GM18861 (cell line): ENCODE data around the gene CKAP5.
"Not testable (repeated sequence)": the region's sequence is repeated elsewhere in the genome, so short reads cannot be mapped to it uniquely, and the experiment has no call there.

Source experiments
- ATAC-seq: cut with Tn5 transposase; IDR thresholded peaks from one replicate; pipeline ENCODE4 v1.9.1; 2021; ENCODE audit not compliant: unreplicated experiment

CKAP5 gene

DNA sequence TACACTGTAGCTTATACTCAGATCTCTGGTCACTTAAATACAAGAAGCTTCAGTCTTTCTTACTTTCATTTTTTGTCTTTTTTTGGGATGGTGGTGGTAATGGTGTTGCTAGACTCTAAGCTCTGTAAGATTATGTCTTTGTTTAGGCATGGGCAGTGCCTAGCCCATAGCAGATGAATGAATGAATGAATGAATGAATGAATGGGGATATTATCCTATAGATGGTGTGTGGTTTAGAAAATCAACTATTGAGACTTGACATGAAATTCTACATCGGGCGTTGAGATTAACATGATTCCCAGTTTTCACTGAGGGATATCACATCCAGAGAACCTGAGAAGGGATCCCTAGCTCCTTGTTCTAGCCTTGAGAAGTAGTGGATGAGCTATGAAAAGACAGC, 9.8 kb upstream of the CKAP5 start:
- no peak for ATAC-seq

DNA sequence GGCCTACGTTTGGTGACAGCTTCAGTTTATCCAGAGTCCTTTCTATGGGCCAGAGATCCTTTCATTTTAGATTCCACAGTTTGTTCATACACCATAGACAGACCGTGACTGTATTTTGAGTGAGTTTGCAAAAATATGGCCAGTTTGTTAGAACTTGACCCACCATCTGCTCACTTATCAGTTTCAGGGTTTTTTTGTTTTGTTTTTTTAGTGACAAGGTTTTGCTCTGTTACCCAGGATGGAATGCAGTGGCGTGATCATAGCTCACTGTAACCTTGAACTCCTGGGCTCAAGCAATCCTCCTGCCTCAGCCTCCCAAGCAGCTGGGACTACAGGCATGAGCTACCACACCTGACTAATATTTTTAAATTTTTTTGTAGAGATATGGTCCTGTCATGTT, 9.1 kb upstream of the CKAP5 start:
- ATAC-seq = no peak

DNA sequence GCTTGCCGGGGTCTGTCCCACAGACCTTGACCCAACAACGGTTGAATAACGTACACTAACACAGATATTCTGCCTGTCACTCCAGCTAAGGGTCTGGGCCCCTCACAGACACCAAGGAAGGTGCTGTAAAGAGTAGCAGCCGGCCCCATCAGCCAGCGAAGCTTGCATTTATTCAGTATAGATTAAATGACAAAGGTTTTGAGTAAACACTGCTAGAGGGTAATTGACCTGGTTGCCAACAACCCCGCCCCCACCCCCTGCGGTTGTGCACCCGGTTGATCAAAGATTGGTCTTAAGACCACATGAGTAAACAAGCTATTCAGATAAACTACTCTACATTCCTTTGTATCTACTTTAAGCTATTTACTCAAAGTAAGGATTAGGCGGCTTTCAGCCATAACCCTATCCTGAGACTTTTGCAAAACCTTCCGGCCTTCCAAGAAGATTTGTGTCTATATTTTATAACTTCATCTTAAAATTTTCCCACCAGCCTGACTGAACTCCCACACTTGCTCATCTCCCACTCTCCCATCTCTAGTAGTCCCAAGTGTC, 4.8 kb upstream of the CKAP5 start:
- no peak for ATAC-seq

DNA sequence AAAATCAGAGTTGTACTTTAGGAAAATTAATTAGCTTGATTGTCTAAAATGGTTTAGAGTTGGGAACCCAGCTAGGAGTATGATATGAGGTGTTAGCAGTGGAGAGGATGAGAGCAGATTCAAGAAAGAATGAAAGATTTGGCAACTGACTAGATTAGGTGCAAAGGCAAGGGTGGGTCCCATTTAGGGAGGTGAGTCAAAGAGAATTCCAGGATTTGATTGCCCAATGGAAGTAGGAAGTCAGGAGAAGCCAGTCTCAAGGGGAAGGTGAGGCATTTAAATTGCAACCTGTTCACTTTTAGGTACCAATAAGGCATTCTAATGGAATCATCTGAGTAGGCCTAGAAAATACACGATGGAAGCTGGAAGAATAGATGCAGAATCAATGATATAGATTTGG, 3.6 kb upstream of the CKAP5 start:
- no peak for ATAC-seq

DNA sequence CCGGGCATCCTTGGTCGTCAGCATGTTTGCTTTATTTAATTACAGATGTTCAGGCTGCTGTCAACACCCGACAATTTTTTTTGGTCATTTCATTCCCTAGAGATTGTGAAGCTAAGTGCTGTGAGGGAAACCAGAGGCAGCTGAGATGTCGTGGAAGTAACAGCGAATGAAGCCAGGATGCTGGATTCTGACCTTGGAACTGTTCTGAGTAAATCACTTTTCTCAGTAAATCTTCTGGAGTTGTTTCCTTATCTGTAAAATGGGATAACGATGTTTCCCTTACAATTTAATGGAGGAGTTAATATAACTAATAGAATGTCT, 390 bp upstream of the CKAP5 start:
- ATAC-seq = no peak

DNA sequence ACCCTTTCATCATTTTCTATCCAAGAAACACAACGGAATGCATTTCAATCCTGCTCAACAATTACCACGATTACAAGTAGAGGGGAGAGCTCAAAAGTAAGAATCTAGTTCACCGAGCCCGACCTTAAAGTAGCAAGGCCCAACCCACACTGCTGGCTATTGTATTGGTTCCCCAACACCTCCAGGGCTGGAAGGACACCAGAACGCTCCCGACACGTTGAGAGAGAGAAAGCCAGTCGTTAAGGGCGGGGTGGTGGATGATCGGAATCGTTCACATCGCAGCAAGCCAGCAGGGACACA, 690 bp downstream of the CKAP5 start:
- ATAC-seq = no peak

DNA sequence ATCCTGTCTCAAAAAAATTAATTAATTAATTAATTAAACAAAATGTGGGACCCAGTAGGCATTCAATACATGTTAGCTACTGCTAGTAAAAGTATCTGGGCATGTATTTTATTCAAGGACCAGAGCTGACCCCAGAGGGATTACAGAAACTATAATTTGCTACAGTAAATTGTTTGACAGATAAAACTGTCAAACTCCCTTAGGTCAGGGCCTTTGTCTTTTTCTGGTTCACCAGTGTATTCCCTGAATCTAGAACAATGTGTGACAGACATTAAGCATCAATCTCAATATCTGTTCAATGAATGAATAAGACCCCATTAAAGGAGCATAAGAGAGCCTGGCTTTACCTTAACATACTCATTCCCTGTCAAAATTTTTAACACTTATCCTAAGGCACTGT, 6.0 kb downstream of the CKAP5 start:
- no peak for ATAC-seq

DNA sequence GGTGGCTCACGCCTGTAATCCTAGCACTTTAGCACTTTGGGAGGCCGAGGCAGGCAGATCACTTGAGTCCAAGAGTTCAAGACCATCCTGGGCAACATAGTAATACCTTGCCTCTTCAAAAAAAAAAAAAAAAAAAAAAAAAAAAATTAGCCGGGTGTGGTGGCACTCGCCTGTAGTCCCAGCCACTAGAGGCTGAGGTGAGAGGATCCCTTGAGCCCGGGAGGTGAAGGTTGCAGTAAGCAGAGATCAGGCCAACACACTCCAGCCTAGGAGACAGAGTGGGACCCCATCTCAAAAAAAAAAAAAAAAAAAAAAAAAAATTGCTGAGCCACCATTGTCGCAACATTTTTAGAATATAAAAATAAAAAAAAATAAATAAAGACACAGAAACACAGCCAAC, 7.6 kb downstream of the CKAP5 start:
- no peak for ATAC-seq

DNA sequence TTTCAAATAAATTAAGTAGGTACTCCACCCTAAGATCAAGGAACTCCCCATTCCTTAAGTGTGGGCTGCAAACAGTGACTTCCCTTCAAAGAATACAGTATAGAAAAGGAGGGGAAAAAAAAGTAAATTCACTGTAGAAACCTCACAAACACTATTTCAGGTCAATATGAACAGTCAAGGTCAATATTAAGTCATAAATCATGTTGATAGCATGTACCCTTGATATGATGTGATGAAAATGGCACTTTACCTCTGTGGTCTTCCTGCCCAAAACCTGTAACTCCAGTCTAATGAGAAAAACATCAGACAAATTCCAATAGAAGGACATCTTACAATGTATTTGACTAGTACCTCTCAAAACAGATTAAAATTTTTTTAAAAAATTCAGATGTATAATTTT, 8.2 kb downstream of the CKAP5 start:
- no peak for ATAC-seq

DNA sequence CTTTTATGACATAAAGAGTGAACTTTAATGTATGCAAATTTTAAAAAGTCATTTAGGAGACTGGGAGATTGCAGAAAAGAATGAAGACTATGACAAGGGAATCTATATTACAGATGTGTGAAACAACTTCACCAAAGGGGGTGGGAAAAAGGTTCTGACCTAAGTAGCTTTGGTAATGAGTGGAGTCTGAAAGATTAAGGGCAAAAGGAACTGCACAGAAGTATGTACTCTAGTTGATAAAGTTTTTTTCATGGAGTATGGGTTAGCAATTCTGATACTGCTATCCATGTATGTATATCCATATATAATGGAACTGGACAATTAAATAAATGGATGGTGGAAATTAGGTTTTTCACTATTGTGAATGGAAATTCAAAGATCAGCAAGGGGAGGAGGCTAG, 9.2 kb downstream of the CKAP5 start:
- ATAC-seq = no peak

DNA sequence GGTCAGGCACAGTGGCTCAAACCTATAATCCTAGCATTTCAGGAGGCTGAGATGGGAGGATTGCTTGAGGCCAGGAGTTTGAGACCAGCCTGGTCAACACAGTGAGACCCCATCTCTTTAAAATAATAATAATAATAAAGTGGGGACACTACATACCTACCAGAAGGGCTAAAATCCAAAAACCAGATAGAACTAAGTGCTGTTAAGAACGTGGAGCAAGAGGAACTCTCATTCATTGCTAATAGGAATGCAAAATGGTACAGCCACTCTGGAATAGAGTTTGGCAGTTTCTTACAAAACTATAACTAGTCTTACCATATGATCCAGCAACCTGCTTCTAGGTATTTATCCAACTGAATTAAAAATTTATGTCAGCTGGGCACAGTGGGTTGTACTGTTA, 9.6 kb downstream of the CKAP5 start:
- ATAC-seq = no peak

DNA sequence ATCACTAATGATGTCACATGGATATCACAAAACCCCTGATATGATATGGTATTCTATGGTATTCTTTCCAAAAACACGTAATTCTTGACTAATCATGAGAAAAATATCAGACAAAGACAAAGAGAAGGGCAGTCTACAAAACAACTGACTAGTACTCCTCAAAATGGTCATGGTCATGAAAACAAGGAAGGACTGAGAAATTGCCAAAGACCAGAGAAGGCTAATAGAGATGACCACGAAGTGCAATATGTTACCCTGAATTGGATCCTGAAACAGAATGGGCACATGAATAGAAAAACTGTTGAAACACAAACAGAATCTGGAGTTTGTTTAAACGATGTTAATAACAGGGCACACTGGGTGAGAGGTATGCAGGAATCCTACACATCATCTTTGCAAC, 10.2 kb downstream of the CKAP5 start:
- no peak for ATAC-seq

DNA sequence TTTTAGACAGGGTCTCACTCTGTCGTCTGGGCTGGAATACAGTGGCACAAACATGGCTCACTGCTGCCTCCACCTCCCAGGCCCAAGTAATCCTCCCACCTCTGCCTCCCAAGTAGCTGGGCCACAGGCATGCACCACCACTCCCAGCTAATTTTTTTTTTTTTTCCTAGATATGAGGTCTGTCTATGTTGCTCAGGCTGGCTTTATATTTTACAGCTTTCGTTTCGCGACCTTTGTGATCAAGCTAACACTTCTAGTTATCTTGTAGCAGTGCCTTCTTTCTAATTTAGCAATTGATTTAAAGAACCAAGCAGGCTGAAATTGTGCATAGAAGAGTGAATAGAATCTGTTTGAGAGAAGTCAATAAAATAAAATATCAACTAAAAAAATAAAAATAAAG, 11.3 kb downstream of the CKAP5 start:
- no peak for ATAC-seq

DNA sequence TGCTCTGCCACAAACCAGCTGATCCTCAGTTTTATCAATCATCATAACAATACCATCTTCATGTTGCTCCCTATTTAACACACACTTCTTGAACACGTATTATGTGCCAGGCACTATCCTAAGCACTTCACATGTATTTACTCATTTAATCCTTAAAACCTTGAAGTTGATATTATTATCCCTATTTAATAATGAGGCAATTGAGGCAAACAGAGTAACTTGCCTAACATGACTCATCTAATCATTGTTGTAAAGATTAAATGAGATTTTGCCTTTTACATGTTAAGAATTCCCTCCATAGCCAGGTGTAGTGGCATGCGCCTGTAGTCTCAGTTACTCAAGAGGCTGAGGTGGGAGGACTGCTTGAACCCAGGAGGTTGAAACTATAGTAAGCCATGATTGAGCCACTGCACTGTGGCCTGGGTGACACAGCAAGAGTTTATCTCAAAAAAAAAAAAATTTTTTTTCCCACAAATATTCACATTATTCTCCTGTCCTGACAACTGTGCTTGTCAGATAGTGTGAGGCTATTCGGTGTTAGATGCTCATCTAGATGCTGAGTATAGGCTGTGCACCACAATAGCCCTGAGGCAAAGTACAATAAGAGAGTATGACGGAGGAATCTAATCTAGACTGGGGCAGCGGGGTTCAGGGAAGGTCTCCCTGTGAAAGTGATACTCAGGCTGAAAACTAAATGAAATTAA, 13.4 kb downstream of the CKAP5 start:
- ATAC-seq = no peak

DNA sequence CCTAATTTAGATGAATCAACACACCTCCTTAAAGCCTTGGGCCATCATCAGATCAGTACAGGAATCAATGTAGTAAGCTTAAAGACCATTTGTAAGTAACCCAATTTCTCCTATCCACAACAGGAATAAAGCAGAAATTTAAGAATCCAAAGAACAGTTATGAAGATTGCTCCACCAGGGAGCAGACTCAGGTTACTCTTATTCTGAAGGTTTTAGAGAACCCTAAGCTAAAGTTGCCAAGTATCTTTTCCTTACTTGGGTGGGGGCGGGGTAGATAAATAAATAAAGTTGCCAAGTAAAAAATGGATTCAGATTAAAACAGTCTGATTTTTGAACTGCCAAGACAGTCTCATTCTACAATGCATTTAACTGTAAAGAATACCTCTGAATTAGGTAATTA, 18.1 kb downstream of the CKAP5 start:
- ATAC-seq = no peak

DNA sequence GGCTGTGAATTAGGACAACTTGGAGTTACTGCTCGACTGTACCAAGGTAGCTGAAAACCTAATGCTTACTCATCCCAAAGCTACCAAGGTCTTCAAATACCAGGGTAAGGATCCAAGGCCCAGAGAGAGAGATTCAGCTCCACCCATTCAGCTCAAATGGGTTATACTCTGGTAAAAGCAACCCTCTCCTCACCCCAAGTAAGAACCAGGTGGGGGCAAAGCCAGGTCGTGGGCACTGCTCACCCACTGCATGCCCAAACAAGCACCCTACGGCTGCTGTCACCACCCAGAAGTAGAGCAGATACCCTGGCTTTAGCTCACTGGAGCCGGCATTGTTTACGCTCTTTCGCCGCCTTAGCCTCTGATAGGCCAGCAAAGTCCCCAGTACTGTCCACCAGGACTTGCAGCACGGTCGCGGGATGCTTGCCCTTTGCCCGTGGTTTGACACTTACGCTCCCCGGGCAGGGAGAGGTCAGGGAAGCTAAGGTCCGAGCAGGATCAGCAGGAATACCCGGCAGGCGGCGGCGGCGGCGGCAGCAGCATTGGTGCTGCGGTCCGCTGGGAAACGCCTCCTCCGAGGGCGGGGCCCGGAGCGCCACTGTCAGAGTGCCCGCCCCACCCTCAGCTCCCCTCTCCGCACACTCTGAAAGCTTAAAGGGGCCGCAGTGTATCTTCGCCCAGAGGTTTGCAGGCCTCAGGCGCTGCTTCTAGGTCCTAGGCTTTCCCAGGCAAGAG, 19.6 kb downstream of the CKAP5 start:
- peak; percentile 81 for ATAC-seq

DNA sequence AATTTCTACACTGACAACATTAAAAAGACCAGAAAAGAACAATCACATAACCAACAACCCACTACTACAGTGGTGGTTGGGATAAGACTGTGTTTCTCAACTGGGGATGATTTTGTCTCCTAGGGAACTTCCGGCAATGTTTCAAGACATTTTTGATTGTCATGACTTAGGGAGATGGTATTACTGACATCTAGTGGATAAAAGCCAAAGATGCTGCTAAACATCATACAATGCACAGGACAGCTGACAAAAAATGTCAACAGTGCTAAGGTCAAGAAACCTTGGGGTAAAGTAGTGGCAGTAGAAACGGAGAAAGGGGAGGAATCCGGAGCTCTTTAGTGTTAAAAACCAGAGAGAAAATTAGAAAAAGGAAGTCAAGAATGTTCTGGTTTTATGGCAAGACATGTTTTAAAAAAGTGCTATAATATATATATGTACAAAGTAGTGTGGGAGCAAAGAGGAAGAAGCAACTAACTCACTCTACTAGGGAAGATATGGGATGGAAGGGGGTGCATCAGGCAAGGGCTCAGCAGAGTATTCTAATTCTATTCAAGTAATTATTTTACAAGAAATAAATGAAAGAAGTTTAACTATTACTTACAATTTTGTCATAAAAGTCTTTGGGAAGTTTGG, 37.2 kb downstream of the CKAP5 start:
- no peak for ATAC-seq

DNA sequence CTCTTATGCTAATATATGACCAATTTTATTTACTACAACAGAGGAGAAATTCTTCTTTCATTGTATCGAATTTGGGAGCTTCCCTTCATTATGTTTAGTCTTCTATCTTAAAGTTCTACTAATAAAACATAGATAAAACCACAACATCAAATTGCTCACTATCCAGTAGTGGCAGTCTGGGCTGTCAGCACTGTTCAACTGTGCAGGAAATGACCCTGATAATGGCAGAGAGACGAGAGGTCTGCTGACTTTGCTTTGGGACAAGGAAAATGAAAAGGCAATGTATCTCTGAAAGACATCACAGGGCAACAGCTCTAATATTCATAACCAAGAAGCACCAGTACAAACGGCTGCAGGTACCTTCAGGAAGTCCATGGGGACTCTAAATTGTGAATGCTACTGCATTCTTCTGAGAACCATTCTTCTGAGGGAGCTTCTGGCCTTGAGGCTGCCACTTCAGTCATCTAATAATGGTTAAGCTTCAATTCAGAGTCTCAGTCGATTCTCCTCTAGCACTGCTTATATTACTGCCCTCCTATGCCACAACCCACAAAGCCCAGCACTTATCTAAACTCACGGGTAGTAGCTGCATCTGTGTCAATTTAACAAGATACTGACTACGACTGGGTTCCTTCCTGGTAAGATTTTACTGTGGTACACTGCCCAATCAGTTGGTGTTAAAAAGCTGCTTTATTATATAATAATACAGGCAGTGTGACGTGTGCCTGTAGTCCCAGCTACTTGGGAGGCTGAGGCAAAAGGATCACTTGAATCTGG, 44.2 kb downstream of the CKAP5 start:
- ATAC-seq = no peak

DNA sequence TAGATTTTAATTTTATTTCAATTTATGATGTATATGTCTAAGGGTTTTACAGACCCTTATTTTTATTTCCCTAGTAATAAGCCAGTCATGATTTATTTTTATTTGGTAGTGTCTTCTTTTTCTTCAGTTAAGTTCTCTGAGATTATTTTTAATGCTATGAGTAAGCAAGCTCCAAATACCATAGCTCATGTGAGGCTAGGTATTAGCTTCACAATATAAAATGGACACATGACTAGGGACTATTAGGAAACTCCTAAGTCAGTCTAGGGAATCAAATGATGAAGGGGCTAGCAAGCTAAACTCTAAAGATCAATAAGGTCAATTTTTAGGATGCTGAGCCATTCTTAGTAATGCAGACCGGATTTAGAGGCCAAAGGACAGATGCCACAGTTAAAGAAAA, 45.9 kb downstream of the CKAP5 start:
- ATAC-seq = no peak

DNA sequence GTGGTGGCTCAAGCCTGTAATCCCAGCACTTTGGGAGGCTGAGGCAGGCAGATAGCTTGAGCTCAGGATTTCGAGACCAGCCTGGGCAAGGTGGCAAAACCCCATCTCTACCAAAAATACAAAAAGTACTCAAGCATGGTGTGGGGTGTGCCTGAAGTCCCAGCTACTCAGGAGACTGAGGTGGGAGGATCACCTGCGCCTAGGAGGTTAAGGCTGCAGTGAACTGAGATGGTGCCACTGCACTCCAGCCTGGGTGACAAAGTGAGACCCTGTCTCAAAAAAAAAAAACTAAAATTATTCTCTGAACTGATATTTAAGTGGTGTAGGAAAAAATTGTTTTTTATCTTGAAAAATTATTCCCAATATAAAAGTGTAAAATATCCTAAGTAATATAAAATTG, 46.4 kb downstream of the CKAP5 start:
- ATAC-seq = not testable (repeated sequence)

DNA sequence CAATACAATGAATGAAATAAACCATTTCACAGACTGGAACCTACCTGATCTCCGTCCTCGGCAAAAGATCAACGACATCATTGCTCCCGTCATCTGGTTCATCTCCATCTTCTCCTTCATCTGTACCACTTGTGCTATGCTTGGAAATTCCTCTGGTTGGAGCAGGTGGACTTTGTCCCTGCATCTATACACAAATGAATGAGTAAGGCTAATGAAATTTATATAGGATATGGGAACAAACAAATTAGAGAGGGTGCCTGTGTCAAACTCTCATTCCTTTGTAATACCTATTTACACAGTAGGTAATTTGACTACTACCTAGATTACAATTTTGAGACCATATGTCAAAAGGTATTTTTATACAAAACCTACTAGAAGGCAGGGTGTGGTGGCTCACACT, 67.7 kb downstream of the CKAP5 start:
- no peak for ATAC-seq

DNA sequence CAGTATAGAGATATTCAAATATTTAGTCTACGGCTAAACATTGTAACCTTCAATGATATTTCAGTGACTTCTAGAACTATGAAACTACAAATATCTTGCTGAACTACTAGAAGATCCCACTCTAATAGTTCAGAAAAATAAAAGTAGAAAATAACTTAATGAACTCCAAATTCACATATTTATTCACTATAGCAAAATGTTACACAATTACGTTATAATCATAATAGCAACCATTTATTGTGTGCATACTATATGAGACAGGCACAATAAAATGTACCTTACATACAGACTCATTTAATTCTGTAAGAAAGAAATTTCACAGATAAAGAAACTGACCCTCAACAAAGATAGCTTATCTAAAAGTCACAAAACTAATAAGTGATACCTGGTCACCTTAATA, 69.2 kb downstream of the CKAP5 start:
- ATAC-seq = no peak
